Sigmoid colon (tissue), 7 donors: ENCODE results near the gene DMRTB1. TPM values are rescaled to one million over a fixed set of nuclear protein-coding genes. Genes with fewer than 3 reads are reported as not detected.
"Not testable (repeated sequence)": the region's sequence is repeated elsewhere in the genome, so short reads cannot be mapped to it uniquely, and the experiment has no call there.

Source experiments
- DNase-seq: peaks from one replicate; pipeline ENCODE4 v3.0.0-alpha.2; 2019
- H3K27ac ChIP-seq, 4 donors: fragments of 200-600 bp; sonication (generic); one replicate each; pipeline ENCODE4 v1.5.1; 2016 to 2019; ENCODE audit warnings: mild to moderate bottlenecking in 1 of 4
- H3K27me3 ChIP-seq, 3 donors: fragments of 200-600 bp; sonication (generic); one replicate each; pipeline ENCODE4 v1.5.1; 2019; ENCODE audit warnings: mild to moderate bottlenecking in 1 of 3
- H3K36me3 ChIP-seq, 4 donors: fragments of 200-600 bp; sonication (generic); one replicate each; pipeline ENCODE4 v1.5.1; 2016 to 2019
- H3K4me1 ChIP-seq, 4 donors: fragments of 200-600 bp; sonication (generic); one replicate each; pipeline ENCODE4 v1.5.1; 2017 to 2019
- H3K4me3 ChIP-seq, 4 donors: fragments of 200-600 bp; sonication (generic); one replicate each; pipeline ENCODE4 v1.5.1; 2017 to 2019; ENCODE audit warnings: mild to moderate bottlenecking in 2 of 4, moderate library complexity in 1 of 4
- H3K9me3 ChIP-seq, 4 donors: fragments of 200-600 bp in 3 of 4; sonication (generic) in 3 of 4; one replicate each; pipeline versions ENCODE4 v1.5.1 to v1.6.1; 2013 to 2019
- CTCF ChIP-seq, 4 experiments: fragments of 450-650 bp in 3 of 4; fragments of 200-600 bp in 1 of 4; IDR thresholded peaks; one replicate each; pipeline ENCODE4 v1.5.1; 2016 to 2019; ENCODE audit warnings: antibody characterized with exemption in 4 of 4, mild to moderate bottlenecking in 3 of 4, moderate library complexity in 2 of 4
- EP300 ChIP-seq, 4 donors: sonication (generic); formaldehyde crosslinking; IDR thresholded peaks; one replicate each; pipeline ENCODE4 v1.6.1; 2017; ENCODE audit warnings: antibody characterized with exemption in 4 of 4
- POLR2A ChIP-seq, 2 donors: fragments of 450-650 bp; IDR thresholded peaks; one replicate each; pipeline ENCODE4 v1.6.1; 2016; ENCODE audit warnings: antibody characterized with exemption in 2 of 2, mild to moderate bottlenecking in 2 of 2, moderate library complexity in 2 of 2
- POLR2AphosphoS5 ChIP-seq, 4 donors: sonication (generic); formaldehyde crosslinking; IDR thresholded peaks; one replicate each; pipeline ENCODE4 v1.6.1; 2017; ENCODE audit warnings: antibody characterized with exemption in 4 of 4
- WGBS, 2 donors: extraction: QIAGEN DNeasy Blood & Tissue Kit; methylation state at CpG; one replicate each; pipeline ENCODE4 v1.1.7; 2013; 5-methylcytosine and 5-hydroxymethylcytosine counted together
- intact Hi-C: fragments of 100-400 bp; cut with DNase I; formaldehyde crosslinking; loops from one replicate; pipeline ENCODE4 v1.15.1; 2023
- polyA plus RNA-seq, 3 donors: library from polyadenylated mRNA; stranded (reverse); fragments of 200-250 nt; gene quantifications; one replicate each; pipeline ENCODE4 v1.2.3, GENCODE V29; 2013
- total RNA-seq, 4 donors: library from RNA; depleted of rRNA; stranded (reverse); fragments of >200 nt; gene quantifications; one replicate each; pipeline ENCODE4 v1.1.0, GENCODE V29; 2016
- donor health status: healthy with polysubstance abuse.
- donor health status: Bipolar disorder and iron deficiency.
- donor health status: healthy.

Gene DMRTB1
- total and polyA plus RNA-seq, 7 donors: not detected

- Histone ChIP-seq H3K9me3 (no peaks in the 10 kb centered on the region), H3K27me3 (peaks cover 0 to 4% (median 0%) of the 10 kb centered on the region in 3 donors), H3K27ac (no peak overlapping the region), H3K36me3 (no peaks in the 10 kb centered on the region), H3K4me3 (no peak overlapping the region), H3K4me1 (no peaks in the 10 kb centered on the region)
- TF ChIP-seq EP300 (IDR thresholded peaks at IDR 0.05) (no peak), POLR2A (IDR thresholded peaks at IDR 0.05) (no peak), POLR2AphosphoS5 (IDR thresholded peaks at IDR 0.05) (no peak), CTCF (IDR thresholded peaks at IDR 0.05) (no peak)
- DNase-seq: no peak
- 70 to 93% methylated on average over 4 of the region's 4 CpGs for WGBS, 2 donors
- intact Hi-C loops: no loop called here
Measured at GRCh38 chr1:53431244-53431643, 28.0 kb upstream of the DMRTB1 start.

DNA sequence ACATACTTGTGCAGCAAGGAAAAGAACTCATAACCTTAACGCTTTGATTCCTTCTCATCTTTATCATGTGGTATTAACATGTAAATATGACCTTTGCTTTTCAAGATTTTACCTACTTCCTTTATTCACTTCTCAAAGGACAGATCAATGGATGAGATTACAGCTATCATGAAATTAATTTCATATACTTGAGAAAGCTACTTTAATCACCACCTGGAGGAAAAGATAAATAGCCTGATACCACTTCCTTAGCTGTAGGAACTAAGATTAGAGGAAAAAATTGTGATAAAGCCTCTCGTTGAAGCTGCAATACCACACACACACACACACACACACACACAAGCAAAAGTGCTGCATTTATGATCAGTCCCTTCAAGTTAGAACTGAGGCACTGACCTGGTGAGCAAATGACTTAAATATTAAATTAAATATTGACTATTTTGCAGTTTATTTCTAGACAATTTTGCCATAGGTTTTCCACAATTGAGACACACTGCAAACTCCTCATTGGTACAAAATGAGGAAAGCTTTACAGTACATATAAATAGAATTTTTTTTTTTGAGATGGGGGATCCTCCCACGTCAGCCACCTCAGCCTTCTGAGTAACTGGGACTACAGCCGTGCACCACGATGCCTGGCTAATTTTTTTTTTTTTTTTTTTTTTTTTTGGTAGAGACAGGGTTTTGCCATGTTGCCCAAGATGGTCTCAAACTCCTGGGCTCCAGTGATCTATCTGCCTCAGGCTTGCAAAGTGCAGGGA is 27.2 kb upstream of the DMRTB1 start:
- 30 to 45% methylated on average over 5 of the region's 5 CpGs for WGBS, 2 donors
- Histone ChIP-seq H3K36me3 (no peaks in the 10 kb centered on the region), H3K27me3 (peaks cover 0 to 4% (median 0%) of the 10 kb centered on the region in 3 donors), H3K27ac (no peak overlapping the region), H3K9me3 (no peaks in the 10 kb centered on the region), H3K4me1 (no peaks in the 10 kb centered on the region), H3K4me3 (no peak overlapping the region)
- no peak for DNase-seq
- intact Hi-C loops: no loop called here
- no peak for TF ChIP-seq POLR2AphosphoS5 (IDR thresholded peaks at IDR 0.05)
- no peak for TF ChIP-seq POLR2A (IDR thresholded peaks at IDR 0.05)
- TF ChIP-seq CTCF (IDR thresholded peaks at IDR 0.05): no peak
- TF ChIP-seq EP300 (IDR thresholded peaks at IDR 0.05): no peak

DNA sequence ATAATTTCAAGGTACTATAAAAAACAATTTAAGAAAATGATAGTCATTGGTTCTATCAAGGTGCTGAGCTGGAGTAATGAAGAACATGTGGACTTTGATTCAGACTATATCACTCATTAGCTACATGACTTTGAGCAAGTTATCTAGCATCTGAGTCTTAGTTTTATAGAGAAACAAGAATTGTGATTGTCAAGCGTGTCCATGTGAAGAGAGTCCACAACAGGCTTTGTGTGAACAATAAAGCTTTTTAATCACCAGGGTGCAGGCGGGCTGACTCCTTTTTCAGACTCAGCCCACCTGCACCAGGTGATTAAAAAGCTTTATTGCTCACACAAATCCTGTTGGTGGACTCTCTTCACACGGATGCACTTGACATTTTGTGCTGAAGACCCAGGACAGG is 26.6 kb upstream of the DMRTB1 start:
- no peak for DNase-seq
- Histone ChIP-seq H3K4me1 (no peaks in the 10 kb centered on the region), H3K4me3 (no peak overlapping the region), H3K27me3 (peaks cover 0 to 4% (median 0%) of the 10 kb centered on the region in 3 donors), H3K9me3 (no peaks in the 10 kb centered on the region), H3K27ac (no peak overlapping the region), H3K36me3 (no peaks in the 10 kb centered on the region)
- WGBS, 2 donors: 47 to 73% methylated on average over 3 of the region's 3 CpGs
- TF ChIP-seq POLR2AphosphoS5 (IDR thresholded peaks at IDR 0.05) (no peak), CTCF (IDR thresholded peaks at IDR 0.05) (no peak), POLR2A (IDR thresholded peaks at IDR 0.05) (no peak), EP300 (IDR thresholded peaks at IDR 0.05) (no peak)
- intact Hi-C loops: no loop called here

- H3K27ac ChIP-seq, H3K9me3 ChIP-seq, H3K4me3 ChIP-seq, intact Hi-C loops, H3K27me3 ChIP-seq, H3K36me3 ChIP-seq, H3K4me1 ChIP-seq, DNase-seq: not testable (repeated sequence)
- WGBS, 2 donors: 94 to 95% methylated on average over 10 of the region's 10 CpGs
Measured at GRCh38 chr1:53434405-53435007, 24.7 kb upstream of the DMRTB1 start.

DNA sequence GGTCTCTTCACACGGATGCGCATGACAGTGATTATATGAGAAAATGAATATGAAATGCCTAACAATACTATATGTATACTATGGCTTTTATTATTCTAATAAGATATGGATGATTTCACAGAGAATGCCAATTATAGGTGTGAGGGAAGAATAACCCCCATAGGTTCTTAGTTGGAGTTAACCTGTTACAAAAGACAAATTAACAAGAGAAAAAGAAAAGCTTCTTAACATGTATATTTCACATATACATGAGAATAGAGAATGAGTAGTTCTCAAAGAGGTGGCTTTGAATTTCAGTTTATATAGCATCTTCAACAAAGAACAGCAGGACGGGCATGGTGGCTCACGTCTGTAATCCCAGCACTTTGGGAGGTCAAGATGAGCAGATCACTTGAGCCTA is 24.0 kb upstream of the DMRTB1 start:
- intact Hi-C loops: no loop called here
- no peak overlapping the region for H3K4me3 ChIP-seq
- no peak for DNase-seq
- TF ChIP-seq POLR2A (IDR thresholded peaks at IDR 0.05): no peak
- TF ChIP-seq POLR2AphosphoS5 (IDR thresholded peaks at IDR 0.05): no peak
- no peak for TF ChIP-seq CTCF (IDR thresholded peaks at IDR 0.05)
- TF ChIP-seq EP300 (IDR thresholded peaks at IDR 0.05): no peak
- H3K27me3 ChIP-seq: peaks cover 0 to 4% (median 0%) of the 10 kb centered on the region in 3 donors
- H3K4me1 ChIP-seq: no peaks in the 10 kb centered on the region
- H3K27ac ChIP-seq: no peak overlapping the region
- H3K9me3 ChIP-seq: no peaks in the 10 kb centered on the region
- 92 to 93% methylated on average over 4 of the region's 4 CpGs for WGBS, 2 donors
- no peaks in the 10 kb centered on the region for H3K36me3 ChIP-seq
